OCI-LY3 (cell line): ENCODE data around the gene APELA.

Experiments
- CTCF ChIP-seq: fragments of 200-600, 300-600 bp; sonication (generic); IDR thresholded peaks from 2 replicates; pipeline ENCODE4 v1.5.1; 2014; ENCODE audit warnings: antibody characterized with exemption, low read length, low read depth
- EZH2phosphoT487 ChIP-seq: fragments of 200-600 bp; shearing (Covaris generic); IDR thresholded peaks from 2 replicates; pipeline ENCODE4 v1.6.1; 2018; ENCODE audit warnings: antibody characterized with exemption, mixed run types, low read depth

GRCh38 chr4:164880489-164881262, 3.7 kb downstream of the APELA start:
- TF ChIP-seq CTCF (no peak), EZH2phosphoT487 (no peak)
